Measurements from ENCODE around the gene DDX23.
"Not testable (repeated sequence)": the region's sequence is repeated elsewhere in the genome, so short reads cannot be mapped to it uniquely, and the experiment has no call there.

The DDX23 gene

GRCh38 chr12:48851883-48852733, at the start of gene DDX23:
Gene DDX23 (minus strand): TSS chr12:48852163. CDS start chr12:48845782, 6,381 bp downstream.
- DNase-seq: peak; percentile 91

GRCh38 chr12:48901278-48901677, 49.3 kb upstream of the DDX23 start:
- no peak for DNase-seq

GRCh38 chr12:48899651-48900050, 47.7 kb upstream of the DDX23 start:
- no peak for DNase-seq

- DNase-seq: no peak
Observed at GRCh38 chr12:48894271-48894670, 42.3 kb upstream of the DDX23 start.

GRCh38 chr12:48890657-48891418, 38.9 kb upstream of the DDX23 start:
- DNase-seq: peak; percentile 65 to 68

- no peak for DNase-seq
Observed at GRCh38 chr12:48889679-48890078, 37.7 kb upstream of the DDX23 start.

- no peak for DNase-seq
Observed at GRCh38 chr12:48883305-48884161, 31.6 kb upstream of the DDX23 start.

GRCh38 chr12:48882972-48883304, 31.0 kb upstream of the DDX23 start:
- no peak for DNase-seq

GRCh38 chr12:48882315-48882687, 30.3 kb upstream of the DDX23 start:
- DNase-seq: no peak

GRCh38 chr12:48881686-48882314, 29.8 kb upstream of the DDX23 start:
- DNase-seq: no peak

- DNase-seq: no peak
Observed at GRCh38 chr12:48880647-48881046, 28.7 kb upstream of the DDX23 start.

GRCh38 chr12:48878548-48878947, 26.6 kb upstream of the DDX23 start:
- DNase-seq: no peak

- DNase-seq: no peak
Observed at GRCh38 chr12:48875944-48876515, 24.1 kb upstream of the DDX23 start.

- not testable (repeated sequence) for DNase-seq
Observed at GRCh38 chr12:48873534-48873933, 21.6 kb upstream of the DDX23 start.

- no peak for DNase-seq
Observed at GRCh38 chr12:48873096-48873495, 21.1 kb upstream of the DDX23 start.

- no peak for DNase-seq
Observed at GRCh38 chr12:48869191-48869590, 17.2 kb upstream of the DDX23 start.

GRCh38 chr12:48868451-48868850, 16.5 kb upstream of the DDX23 start:
- no peak for DNase-seq

- DNase-seq: no peak
Observed at GRCh38 chr12:48866052-48866711, 14.2 kb upstream of the DDX23 start.

- peak; percentile 78 to 80 for DNase-seq
Observed at GRCh38 chr12:48865281-48866051, 13.5 kb upstream of the DDX23 start, which contains the start of gene RND1. Gene RND1 (minus strand): TSS chr12:48865870. CDS start chr12:48865767, 103 bp downstream.

GRCh38 chr12:48863291-48863690, 11.3 kb upstream of the DDX23 start:
- DNase-seq: no peak

- no peak for DNase-seq
Observed at GRCh38 chr12:48862760-48863159, 10.8 kb upstream of the DDX23 start.
